Measurements from ENCODE around the gene CTNNA3.

The CTNNA3 gene

GRCh38 chr10:67664942-67665341 is 31.1 kb downstream of the CTNNA3 start:
- DNase-seq = no peak

GRCh38 chr10:67663449-67664087 is 32.4 kb downstream of the CTNNA3 start:
- no peak for DNase-seq

- no peak for DNase-seq
Measured at GRCh38 chr10:67662415-67662814, 33.6 kb downstream of the CTNNA3 start.

DNA sequence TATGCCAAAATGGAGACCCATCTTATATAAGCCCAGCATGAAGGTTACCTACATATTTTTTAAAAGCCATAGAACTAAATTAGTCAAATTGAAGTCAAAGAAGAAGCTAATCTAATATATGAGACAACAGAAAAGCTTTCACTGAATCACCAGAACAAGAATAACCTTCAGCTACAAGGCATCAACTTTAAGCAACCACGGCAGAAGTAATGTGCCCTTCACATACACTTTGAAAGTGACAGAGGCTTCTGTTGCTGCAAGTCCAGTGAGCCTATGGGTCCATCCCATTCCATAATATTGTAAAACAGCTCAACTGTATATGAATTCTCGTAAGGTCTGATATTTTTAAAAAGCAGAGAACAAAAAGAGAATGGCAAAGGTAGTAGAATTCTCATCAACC is 36.5 kb downstream of the CTNNA3 start:
- DNase-seq = no peak

- no peak for DNase-seq
Measured at GRCh38 chr10:67657775-67658174, 38.2 kb downstream of the CTNNA3 start.

GRCh38 chr10:67650558-67650957 is 45.4 kb downstream of the CTNNA3 start:
- DNase-seq = no peak

GRCh38 chr10:67648613-67649229 is 47.3 kb downstream of the CTNNA3 start:
- DNase-seq = no peak

- no peak for DNase-seq
Measured at GRCh38 chr10:67630904-67631303, 65.1 kb downstream of the CTNNA3 start.

DNA sequence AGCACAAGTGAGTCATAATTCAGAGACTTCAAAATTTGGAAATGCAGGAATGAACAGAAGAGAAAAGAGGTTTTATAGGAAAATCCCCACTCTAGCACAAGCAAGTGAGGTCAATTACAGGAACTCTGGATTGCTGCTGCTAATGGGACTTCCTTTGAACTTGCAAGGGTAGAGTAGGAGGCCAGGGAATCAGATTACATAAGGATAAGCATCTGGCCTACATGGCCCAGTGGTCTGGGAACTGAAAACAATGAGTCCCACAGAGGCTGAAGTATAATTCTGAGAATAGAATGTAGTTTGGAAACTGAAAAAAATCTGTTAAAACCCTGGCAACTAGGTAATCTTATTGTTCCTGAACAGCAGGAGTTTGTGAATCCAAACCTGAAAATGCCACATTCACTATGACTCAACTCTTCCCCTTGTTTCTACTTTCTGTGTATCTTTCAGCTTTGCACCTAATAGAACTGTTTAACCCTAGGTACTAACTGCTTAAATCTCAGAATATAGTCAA is 66.5 kb downstream of the CTNNA3 start:
- no peak for DNase-seq

- no peak for DNase-seq
Measured at GRCh38 chr10:67622984-67623383, 73.0 kb downstream of the CTNNA3 start.

- no peak for DNase-seq
Measured at GRCh38 chr10:67622511-67622910, 73.5 kb downstream of the CTNNA3 start.

- no peak for DNase-seq
Measured at GRCh38 chr10:67621834-67622233, 74.2 kb downstream of the CTNNA3 start.

- no peak for DNase-seq
Measured at GRCh38 chr10:67618116-67618515, 77.9 kb downstream of the CTNNA3 start.

DNA sequence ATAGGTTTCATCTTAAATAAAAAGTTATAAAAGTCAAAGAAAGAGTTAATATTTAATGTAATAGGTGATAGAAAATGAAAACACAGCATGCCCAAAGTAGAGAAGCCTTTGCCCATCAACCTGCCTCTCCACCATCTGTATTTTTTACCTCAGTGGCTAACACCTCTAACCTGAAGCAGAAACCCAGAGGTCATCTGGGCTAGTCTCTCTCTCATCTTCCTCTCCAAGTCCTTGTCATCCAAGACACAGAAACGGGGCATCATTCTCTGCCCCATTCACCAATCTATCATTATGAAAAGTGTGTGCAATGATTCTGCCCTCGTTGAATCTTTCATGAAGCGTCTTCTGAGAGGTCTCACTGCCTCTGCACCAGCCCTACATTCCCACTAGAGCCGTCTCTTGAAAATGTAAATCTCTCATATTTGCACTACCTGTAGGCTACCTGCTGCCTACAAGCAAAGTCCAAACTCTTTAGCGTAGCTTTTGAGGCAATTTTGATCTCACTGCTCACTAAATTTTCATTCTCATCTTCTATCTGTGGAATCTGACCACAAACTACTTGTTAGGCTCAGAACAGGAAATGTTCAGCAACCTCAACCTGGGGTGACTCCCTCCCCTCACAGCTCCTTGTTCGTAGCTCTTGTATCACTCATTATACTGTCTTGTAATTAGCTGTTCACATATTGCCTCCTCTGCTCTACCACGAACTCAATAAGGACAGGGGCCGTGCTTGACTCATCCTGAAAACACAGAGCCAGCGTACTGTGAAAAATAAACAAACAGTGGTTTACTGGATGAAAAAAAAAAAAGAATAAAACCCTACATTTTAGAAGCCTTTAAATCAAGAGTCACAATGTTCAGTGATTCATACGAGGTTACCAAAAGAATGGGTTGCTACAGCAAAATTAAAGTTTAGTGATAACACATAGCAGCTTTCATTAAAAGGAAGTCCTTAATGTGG is 83.1 kb downstream of the CTNNA3 start:
- DNase-seq = no peak

GRCh38 chr10:67612176-67612575 is 83.8 kb downstream of the CTNNA3 start:
- no peak for DNase-seq

- DNase-seq = no peak
Measured at GRCh38 chr10:67609996-67610793, 85.8 kb downstream of the CTNNA3 start.

GRCh38 chr10:67608001-67608400 is 88.0 kb downstream of the CTNNA3 start:
- DNase-seq = no peak

DNA sequence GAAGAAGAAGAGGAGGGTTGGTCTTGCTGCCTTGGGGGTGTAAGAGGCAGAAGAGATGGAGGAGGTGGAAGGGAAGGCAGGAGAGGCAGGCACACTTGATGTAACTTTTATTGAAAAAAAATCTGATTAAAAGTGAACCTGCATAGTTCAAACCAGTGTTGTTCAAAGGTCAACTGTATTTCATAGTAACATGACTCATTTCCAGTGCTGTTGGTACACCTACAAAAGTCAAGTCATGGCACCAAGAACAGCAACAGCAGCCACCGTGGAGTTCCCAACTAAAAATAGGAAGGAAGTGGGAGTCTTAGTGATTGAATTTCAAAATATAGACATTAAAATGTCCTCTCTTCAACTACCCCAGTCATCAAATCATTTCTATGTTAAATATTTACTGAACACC is 88.5 kb downstream of the CTNNA3 start:
- no peak for DNase-seq

GRCh38 chr10:67606572-67606971 is 89.4 kb downstream of the CTNNA3 start:
- DNase-seq = no peak

GRCh38 chr10:67603701-67604100 is 92.3 kb downstream of the CTNNA3 start:
- no peak for DNase-seq

DNA sequence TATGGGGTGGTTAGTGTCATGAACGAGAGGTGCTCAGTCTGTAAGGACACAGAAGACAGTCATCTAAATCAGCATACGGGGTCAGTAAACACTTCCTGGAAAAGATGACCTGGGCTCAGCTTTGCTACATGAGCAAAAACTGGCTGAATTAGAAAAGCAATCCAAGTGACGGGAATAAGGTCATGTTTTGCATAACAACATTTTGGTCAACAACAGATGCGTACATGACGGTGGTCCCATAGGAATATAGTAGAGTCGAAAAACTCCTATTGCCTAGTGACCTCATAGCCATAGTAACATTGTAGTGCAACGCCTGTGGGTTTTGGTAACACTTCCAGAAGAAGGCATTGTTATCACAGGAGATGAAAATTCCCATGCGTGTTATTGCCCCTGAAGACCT is 92.9 kb downstream of the CTNNA3 start:
- DNase-seq = no peak

DNA sequence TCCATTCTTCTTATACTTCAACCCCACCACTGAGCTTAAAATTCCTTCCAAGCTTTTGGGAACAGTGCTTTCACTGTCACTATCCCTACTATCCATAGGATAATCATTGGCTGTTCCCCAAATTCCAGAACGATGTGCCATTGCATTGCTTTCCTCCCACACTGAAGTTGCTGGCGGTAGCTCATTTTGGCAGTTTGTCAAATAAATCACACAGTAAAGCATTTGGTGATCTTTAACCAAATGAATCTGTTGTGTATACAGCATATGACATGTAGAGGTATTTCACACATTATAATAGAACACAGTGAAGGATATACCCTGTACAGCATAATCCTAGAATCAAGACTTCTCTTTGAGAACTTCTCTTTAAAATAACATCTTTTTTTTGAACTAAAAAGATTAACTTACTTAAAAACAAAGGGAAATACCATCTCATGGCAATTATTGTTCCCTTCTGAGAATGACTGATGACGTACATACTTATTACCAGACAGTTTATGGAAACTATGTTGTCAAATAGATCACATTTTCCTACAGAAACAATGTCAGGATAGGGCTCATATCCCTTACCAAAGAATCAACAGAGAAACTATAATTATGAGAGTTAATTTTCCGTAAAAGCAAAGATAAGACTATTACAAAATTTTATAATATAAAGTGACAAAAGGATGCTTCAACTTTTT is 93.6 kb downstream of the CTNNA3 start:
- DNase-seq = no peak

Data from GDM1 (cell line).